ENCODE measurements around the gene KCNQ1. TPM values are rescaled to one million over a fixed set of nuclear protein-coding genes. Genes with fewer than 3 reads are reported as not detected.

Gene KCNQ1
- total RNA-seq, 1 donor from 2014 or later: 1.6 TPM

GRCh38 chr11:2530855-2531200 lies 86.0 kb downstream of the KCNQ1 start:
- FAIRE-seq (no peak), DNase-seq (ENCODE audit: low read depth) (no peak)
- no peaks in the 10 kb centered on the region for H3K36me3 ChIP-seq (ENCODE audit: control insufficient read depth, insufficient read depth, low read length)
- H3K4me3 ChIP-seq (ENCODE audit: low read depth, low read length): no peak overlapping the region
- TF ChIP-seq, protein P1, sequence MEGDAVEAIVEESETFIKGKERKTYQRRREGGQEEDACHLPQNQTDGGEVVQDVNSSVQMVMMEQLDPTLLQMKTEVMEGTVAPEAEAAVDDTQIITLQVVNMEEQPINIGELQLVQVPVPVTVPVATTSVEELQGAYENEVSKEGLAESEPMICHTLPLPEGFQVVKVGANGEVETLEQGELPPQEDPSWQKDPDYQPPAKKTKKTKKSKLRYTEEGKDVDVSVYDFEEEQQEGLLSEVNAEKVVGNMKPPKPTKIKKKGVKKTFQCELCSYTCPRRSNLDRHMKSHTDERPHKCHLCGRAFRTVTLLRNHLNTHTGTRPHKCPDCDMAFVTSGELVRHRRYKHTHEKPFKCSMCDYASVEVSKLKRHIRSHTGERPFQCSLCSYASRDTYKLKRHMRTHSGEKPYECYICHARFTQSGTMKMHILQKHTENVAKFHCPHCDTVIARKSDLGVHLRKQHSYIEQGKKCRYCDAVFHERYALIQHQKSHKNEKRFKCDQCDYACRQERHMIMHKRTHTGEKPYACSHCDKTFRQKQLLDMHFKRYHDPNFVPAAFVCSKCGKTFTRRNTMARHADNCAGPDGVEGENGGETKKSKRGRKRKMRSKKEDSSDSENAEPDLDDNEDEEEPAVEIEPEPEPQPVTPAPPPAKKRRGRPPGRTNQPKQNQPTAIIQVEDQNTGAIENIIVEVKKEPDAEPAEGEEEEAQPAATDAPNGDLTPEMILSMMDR (IDR thresholded peaks at IDR 0.05; ENCODE audit: insufficient read depth, low read length, severe bottlenecking): no peak
- no peaks in the 10 kb centered on the region for H3K27me3 ChIP-seq (ENCODE audit: control insufficient read depth, insufficient read depth, low read length)

GRCh38 chr11:2531277-2531986 lies 86.6 kb downstream of the KCNQ1 start:
- Histone ChIP-seq H3K27me3 (ENCODE audit: control insufficient read depth, insufficient read depth, low read length) (no peaks in the 10 kb centered on the region), H3K36me3 (ENCODE audit: control insufficient read depth, insufficient read depth, low read length) (no peaks in the 10 kb centered on the region), H3K4me3 (ENCODE audit: low read depth, low read length) (no peak overlapping the region)
- DNase-seq (ENCODE audit: low read depth) (peak; percentile 14), FAIRE-seq (no peak)
- TF ChIP-seq, protein P1 (IDR thresholded peaks at IDR 0.05; ENCODE audit: insufficient read depth, low read length, severe bottlenecking): peak; percentile 94

DNA sequence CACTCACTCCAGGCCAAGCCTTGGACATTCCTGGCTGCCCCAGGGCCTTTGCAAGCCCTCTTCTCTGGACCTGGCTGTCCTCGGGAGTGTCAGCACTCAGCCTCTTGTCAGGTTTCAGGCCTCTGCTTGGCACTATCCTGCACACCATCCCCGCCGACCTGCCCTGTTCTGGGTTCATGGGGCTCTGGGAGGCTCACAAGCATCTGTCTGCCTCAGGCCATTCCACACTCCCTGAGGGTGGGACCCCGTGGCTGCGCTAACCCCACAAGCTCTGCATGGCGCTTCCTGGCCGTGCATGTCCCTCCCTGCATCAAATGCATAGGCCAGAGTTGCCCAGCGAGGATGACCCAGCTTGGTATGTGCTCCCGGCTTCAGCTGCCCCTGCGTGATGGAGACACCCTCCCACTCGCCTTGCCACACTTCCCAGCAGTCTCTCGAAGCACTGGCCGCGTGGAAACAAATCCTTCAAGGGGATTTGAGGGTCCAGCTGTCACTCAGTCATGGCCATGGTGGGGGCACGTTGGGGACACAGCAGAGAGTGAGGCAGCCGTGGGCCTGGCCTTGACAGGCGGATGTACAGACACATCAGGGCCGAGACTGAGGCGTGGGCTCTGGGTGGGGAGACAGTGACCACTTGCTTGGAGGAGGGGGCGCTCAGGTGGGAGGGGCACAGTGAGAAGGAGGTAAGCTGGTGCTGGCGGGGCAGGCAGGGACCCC lies 87.3 kb downstream of the KCNQ1 start:
- no peak for FAIRE-seq
- TF ChIP-seq, protein P1 (IDR thresholded peaks at IDR 0.05; ENCODE audit: insufficient read depth, low read length, severe bottlenecking): no peak
- no peaks in the 10 kb centered on the region for H3K36me3 ChIP-seq (ENCODE audit: control insufficient read depth, insufficient read depth, low read length)
- DNase-seq (ENCODE audit: low read depth): no peak
- no peaks in the 10 kb centered on the region for H3K27me3 ChIP-seq (ENCODE audit: control insufficient read depth, insufficient read depth, low read length)
- H3K4me3 ChIP-seq (ENCODE audit: low read depth, low read length): no peak overlapping the region

GRCh38 chr11:2532704-2533586 lies 88.1 kb downstream of the KCNQ1 start:
- no peak overlapping the region for H3K4me3 ChIP-seq (ENCODE audit: low read depth, low read length)
- H3K36me3 ChIP-seq (ENCODE audit: control insufficient read depth, insufficient read depth, low read length): no peaks in the 10 kb centered on the region
- DNase-seq (ENCODE audit: low read depth): peak; percentile 80
- H3K27me3 ChIP-seq (ENCODE audit: control insufficient read depth, insufficient read depth, low read length): no peaks in the 10 kb centered on the region
- FAIRE-seq: no peak
- TF ChIP-seq, protein P1 (IDR thresholded peaks at IDR 0.05; ENCODE audit: insufficient read depth, low read length, severe bottlenecking): peak; percentile 99

- DNase-seq (ENCODE audit: low read depth): peak; percentile 78
- Histone ChIP-seq H3K4me3 (ENCODE audit: low read depth, low read length) (peak overlapping the region; percentile 11), H3K27me3 (ENCODE audit: control insufficient read depth, insufficient read depth, low read length) (no peaks in the 10 kb centered on the region), H3K36me3 (ENCODE audit: control insufficient read depth, insufficient read depth, low read length) (no peaks in the 10 kb centered on the region)
- TF ChIP-seq, protein P1 (IDR thresholded peaks at IDR 0.05; ENCODE audit: insufficient read depth, low read length, severe bottlenecking): no peak
- no peak for FAIRE-seq
Observed at GRCh38 chr11:2533587-2534133, 88.9 kb downstream of the KCNQ1 start.

Measured in bronchial epithelial cell (primary cell).